AG04450 (cell line): Measurements from ENCODE around the gene BCO2. TPM values are rescaled to one million over a fixed set of nuclear protein-coding genes. Genes with fewer than 3 reads are reported as not detected.

Experiments used
- CTCF ChIA-PET: fragments of 300-600, 350-600 bp; formaldehyde crosslinking; extraction: SDS; loops from one replicate; lab custom pipeline; 2022; ENCODE audit warnings: antibody characterized with exemption, inconsistent platforms; lab: Charles Lee
- POLR2A ChIA-PET: fragments of 350-600 bp; formaldehyde crosslinking; extraction: SDS; loops from one replicate; lab custom pipeline; 2021; ENCODE audit warnings: antibody characterized with exemption, inconsistent platforms; lab: Yijun Ruan, JAX
- DNase-seq: peaks from one replicate; pipeline ENCODE4 v3.0.0-alpha.2; 2011; ENCODE audit warnings: low read depth, low spot score
- H3K27ac ChIP-seq: one replicate; pipeline ENCODE4 v1.5.1; 2012; ENCODE audit warnings: low read depth, low read length, control low read depth
- H3K27me3 ChIP-seq: one replicate; pipeline ENCODE4 v1.6.0; 2012; ENCODE audit warnings: low read length; ENCODE audit not compliant: control insufficient read depth, insufficient read depth
- H3K4me3 ChIP-seq: 2 replicates; pipeline ENCODE4 v1.5.1; 2011; ENCODE audit warnings: mild to moderate bottlenecking, low read depth, low read length, control low read depth
- H3K9me3 ChIP-seq: 2 replicates; pipeline ENCODE4 v1.5.1; 2012; ENCODE audit warnings: low read length; ENCODE audit not compliant: control insufficient read depth, insufficient read depth
- polyA plus RNA-seq: library from polyadenylated mRNA; depleted of rRNA; stranded (reverse); fragments of >200 nt; gene quantifications from 2 replicates; pipeline ENCODE4 v1.2.3, GENCODE V29; 2011
- TF ChIP-seq, protein P1 (sequence below): IDR thresholded peaks from 2 replicates; pipeline ENCODE4 v1.5.1; 2011; ENCODE audit warnings: low read depth, low read length, control low read depth, inconsistent platforms

The BCO2 gene
- polyA plus RNA-seq, 1 experiment: 1.3 TPM

DNA sequence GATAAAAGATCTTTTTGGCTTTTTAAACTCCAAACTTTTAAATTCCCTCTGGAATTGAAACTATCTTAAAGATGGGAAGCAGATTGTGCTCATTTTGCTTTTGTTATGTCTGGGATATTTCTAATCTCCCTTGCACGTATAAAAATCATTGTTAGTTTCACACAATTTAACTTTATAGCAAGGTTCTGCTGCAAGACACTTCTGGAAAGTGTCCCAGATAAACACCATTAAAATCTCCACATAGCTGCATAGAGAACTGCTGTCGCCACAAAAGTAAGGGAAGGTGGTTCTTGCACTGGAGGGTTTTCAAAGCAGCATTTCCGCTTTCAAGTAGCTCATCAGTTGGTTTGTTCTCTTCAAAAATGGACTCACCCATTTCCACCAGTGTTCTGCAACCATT is 62.7 kb downstream of the BCO2 start:
- Histone ChIP-seq H3K27ac (no peak overlapping the region), H3K4me3 (no peak overlapping the region), H3K9me3 (no peaks in the 10 kb centered on the region), H3K27me3 (no peaks in the 10 kb centered on the region)
- no peak for DNase-seq
- TF ChIP-seq, protein P1, sequence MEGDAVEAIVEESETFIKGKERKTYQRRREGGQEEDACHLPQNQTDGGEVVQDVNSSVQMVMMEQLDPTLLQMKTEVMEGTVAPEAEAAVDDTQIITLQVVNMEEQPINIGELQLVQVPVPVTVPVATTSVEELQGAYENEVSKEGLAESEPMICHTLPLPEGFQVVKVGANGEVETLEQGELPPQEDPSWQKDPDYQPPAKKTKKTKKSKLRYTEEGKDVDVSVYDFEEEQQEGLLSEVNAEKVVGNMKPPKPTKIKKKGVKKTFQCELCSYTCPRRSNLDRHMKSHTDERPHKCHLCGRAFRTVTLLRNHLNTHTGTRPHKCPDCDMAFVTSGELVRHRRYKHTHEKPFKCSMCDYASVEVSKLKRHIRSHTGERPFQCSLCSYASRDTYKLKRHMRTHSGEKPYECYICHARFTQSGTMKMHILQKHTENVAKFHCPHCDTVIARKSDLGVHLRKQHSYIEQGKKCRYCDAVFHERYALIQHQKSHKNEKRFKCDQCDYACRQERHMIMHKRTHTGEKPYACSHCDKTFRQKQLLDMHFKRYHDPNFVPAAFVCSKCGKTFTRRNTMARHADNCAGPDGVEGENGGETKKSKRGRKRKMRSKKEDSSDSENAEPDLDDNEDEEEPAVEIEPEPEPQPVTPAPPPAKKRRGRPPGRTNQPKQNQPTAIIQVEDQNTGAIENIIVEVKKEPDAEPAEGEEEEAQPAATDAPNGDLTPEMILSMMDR: no peak
- CTCF ChIA-PET: interaction anchor here (1.8 kb wide), 1 partner anchor 19 kb away, joined by 6 read pairs; no protein-coding TSS in a partner anchor
- POLR2A ChIA-PET: interaction anchor here (0.9 kb wide), 1 partner anchor 29 kb away, joined by 3 read pairs; no protein-coding TSS in a partner anchor

- Histone ChIP-seq H3K27me3 (no peaks in the 10 kb centered on the region), H3K27ac (peak overlapping the region; percentile 21), H3K4me3 (no peak overlapping the region), H3K9me3 (no peaks in the 10 kb centered on the region)
- POLR2A ChIA-PET: interaction anchor here (0.7 to 2.0 kb wide), 4 partner anchors 11 to 323 kb away, joined by 3 to 10 read pairs (median 4); no protein-coding TSS in a partner anchor
- DNase-seq: peak; percentile 64
- TF ChIP-seq, protein P1: no peak
- CTCF ChIA-PET: interaction anchor here (0.9 to 2.0 kb wide), 4 partner anchors 10 to 40 kb away, joined by 3 to 11 read pairs (median 8); no protein-coding TSS in a partner anchor
Measured at GRCh38 chr11:112241486-112241885, 66.2 kb downstream of the BCO2 start.

DNA sequence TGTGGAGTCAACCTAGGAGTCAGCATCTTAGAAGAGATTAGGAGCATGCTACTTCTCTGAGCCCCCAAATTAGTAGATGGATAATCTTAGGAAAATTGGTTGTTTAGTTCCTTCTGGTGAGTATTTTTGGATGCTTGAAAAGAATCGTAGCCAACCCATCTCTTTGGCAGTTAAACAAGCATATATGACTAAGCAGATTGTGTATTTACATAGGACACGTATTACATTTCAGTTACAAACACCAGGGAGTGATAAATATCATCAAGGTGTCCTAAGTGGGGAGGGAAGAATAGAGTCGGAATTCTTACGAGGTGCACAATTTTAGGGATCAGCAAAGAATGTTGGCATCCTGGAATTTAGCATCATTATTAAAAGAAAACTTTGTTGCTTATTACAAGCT is 71.9 kb downstream of the BCO2 start:
- ChIA-PET POLR2A (no interaction called here), CTCF (no interaction called here)
- H3K27me3 ChIP-seq: no peaks in the 10 kb centered on the region
- H3K4me3 ChIP-seq: no peak overlapping the region
- TF ChIP-seq, protein P1: no peak
- DNase-seq: no peak
- no peaks in the 10 kb centered on the region for H3K9me3 ChIP-seq
- peak overlapping the region; percentile 31 for H3K27ac ChIP-seq

DNA sequence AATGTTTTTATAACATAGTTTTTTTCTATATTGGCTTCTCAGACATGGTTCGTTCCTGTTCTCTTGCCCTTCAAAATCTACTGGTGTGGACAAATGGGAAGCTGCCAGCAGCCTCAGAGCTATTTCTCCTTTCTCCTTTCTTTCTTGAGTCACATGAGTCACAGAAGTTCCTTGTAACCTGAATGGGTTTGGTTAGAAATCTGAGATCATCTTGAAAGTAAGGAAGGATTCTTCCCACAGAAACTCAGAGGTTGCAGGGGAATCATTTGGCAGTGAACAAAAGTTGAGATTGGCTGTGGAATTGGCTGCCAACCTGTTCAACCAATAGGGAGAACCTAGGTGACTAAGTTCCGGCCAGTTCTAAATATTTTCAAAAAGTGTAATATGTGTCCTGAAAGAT is 72.9 kb downstream of the BCO2 start:
- Histone ChIP-seq H3K9me3 (no peaks in the 10 kb centered on the region), H3K27me3 (no peaks in the 10 kb centered on the region), H3K27ac (peak overlapping the region; percentile 23), H3K4me3 (no peak overlapping the region)
- CTCF ChIA-PET: interaction anchor here (1.0 kb wide), 1 partner anchor 33 kb away, joined by 4 read pairs; no protein-coding TSS in a partner anchor
- no peak for DNase-seq
- TF ChIP-seq, protein P1: no peak
- POLR2A ChIA-PET: no interaction called here

DNA sequence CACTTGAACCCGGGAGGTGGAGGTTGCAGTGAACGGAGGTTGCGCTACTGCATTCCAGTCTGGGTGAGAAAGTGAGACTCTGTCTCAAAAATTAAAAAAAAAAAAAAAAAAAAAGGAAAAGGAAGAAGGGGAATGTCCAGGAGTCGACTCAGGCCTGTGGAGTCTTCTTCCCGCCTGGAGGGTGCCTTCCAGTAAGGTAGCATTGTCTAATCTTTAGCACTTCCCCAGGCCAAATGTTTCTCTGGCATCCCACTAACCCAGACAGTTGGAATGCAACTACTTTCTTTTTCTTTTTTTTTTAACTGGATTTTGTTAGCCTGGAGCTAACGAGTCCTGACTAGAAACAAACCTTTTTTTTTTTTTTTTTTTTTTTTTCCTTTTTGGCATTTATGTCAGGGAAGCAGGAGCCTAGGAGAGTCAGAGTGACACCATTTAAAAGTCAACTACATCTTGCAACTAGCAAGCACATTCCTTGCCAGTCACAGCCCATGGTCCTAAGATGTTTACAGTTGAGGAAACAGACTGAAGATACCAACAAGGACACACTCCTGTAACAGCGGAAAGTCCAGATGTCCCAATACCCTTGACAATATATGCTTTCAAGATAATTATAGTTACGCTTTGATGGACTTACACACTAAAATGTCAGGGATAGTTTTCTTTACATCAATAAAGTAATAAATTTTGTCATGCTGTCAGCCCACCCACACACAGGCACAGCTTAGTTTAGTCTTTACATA is 74.7 kb downstream of the BCO2 start:
- CTCF ChIA-PET: interaction anchor here (0.6 to 1.0 kb wide), 4 partner anchors 13 to 216 kb away, joined by 3 to 4 read pairs (median 3); no protein-coding TSS in a partner anchor
- TF ChIP-seq, protein P1: no peak
- no peak overlapping the region for H3K4me3 ChIP-seq
- no peak for DNase-seq
- POLR2A ChIA-PET: interaction anchor here (0.6 kb wide), 1 partner anchor 43 kb away, joined by 6 read pairs; no protein-coding TSS in a partner anchor
- H3K9me3 ChIP-seq: no peaks in the 10 kb centered on the region
- H3K27me3 ChIP-seq: no peaks in the 10 kb centered on the region
- no peak overlapping the region for H3K27ac ChIP-seq
